GM18870 (cell line): ENCODE measurements around the gene RIN3.

Source experiments
- ATAC-seq: cut with Tn5 transposase; IDR thresholded peaks from one replicate; pipeline ENCODE4 v1.9.1; 2021; ENCODE audit warnings: moderate library complexity; ENCODE audit not compliant: unreplicated experiment

The RIN3 gene, protein sequence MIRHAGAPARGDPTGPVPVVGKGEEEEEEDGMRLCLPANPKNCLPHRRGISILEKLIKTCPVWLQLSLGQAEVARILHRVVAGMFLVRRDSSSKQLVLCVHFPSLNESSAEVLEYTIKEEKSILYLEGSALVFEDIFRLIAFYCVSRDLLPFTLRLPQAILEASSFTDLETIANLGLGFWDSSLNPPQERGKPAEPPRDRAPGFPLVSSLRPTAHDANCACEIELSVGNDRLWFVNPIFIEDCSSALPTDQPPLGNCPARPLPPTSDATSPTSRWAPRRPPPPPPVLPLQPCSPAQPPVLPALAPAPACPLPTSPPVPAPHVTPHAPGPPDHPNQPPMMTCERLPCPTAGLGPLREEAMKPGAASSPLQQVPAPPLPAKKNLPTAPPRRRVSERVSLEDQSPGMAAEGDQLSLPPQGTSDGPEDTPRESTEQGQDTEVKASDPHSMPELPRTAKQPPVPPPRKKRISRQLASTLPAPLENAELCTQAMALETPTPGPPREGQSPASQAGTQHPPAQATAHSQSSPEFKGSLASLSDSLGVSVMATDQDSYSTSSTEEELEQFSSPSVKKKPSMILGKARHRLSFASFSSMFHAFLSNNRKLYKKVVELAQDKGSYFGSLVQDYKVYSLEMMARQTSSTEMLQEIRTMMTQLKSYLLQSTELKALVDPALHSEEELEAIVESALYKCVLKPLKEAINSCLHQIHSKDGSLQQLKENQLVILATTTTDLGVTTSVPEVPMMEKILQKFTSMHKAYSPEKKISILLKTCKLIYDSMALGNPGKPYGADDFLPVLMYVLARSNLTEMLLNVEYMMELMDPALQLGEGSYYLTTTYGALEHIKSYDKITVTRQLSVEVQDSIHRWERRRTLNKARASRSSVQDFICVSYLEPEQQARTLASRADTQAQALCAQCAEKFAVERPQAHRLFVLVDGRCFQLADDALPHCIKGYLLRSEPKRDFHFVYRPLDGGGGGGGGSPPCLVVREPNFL

GRCh38 chr14:92513204-92513965 lies at the start of gene RIN3:
Gene RIN3, plus strand, starts transcription at chr14:92513781. Its CDS starts 152 bp downstream, at chr14:92513933.
- no peak for ATAC-seq

DNA sequence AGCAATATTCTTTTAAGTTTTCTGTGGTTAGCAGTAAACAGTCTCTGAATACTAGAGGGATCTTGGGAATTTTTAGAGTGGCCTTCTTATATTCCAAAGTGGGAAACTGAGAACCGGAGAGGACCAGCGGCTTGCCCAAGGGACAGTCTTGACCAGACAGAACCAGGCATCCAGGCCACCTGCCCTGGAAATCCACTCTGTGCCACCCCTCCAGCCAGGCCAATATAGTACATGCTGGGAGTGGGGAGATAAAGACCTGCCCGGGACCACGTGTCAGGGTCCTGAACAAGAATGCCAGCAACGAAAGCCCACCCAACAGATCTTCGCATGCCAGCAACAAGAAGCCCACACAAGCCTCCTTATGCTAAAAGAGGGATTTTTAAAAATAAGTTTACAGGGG lies 49.4 kb upstream of the RIN3 start:
- no peak for ATAC-seq

DNA sequence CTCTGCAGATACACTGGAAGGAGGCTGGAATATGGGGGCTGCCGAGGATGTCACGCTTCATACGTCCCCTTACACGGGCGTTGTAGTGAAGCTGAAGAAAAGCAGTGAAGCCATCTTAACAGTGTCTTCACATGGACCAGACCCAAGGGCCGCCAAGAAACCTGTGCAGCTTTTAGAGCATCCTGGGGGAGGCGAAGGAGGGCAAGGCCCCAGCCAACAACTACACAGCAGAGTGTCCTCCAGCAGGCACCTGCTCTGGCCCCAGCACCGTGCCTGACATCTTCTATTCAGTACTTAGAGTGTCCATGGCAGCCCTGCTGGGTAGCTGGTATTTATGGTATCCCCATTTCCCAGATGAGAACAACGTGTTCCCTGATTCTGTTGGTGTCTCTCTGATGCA lies 48.9 kb upstream of the RIN3 start:
- no peak for ATAC-seq

DNA sequence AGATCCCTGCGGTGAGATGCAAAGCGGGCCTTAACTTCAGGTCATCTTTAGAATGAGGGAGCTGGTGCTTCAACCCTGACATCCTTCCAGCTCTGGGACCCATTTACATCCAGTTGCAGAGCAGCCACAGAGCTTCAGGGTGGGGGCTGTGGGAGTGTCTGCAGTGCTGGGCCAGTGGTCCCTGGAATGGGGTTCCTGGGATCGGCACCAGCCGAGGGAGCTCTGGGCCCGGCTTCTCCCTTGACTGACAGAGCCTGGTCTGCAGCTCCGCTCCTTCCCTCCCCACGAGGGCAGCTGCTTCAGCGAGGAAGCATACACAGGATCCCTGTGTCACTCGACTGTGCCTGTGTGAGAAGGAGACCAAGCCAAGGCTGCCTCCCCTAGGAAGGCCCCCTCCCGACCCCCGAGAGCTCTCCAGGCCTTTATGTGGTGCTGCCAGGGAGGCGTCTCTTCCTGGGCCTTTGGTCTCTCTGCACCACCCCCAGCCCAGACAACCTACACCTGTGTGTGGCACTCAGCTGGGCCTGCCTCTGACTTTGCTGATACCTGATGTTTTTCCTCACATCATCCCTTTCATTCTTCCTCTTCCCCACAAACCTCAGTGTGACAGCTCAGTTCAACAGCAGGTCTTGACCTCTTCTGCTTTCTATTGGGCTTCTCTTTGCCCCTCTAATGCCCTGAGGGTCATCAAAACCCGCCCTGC lies 48.1 kb upstream of the RIN3 start:
- ATAC-seq = no peak

- ATAC-seq = no peak
These were observed 47.5 kb upstream of the RIN3 start for GRCh38 chr14:92466059-92466458.

DNA sequence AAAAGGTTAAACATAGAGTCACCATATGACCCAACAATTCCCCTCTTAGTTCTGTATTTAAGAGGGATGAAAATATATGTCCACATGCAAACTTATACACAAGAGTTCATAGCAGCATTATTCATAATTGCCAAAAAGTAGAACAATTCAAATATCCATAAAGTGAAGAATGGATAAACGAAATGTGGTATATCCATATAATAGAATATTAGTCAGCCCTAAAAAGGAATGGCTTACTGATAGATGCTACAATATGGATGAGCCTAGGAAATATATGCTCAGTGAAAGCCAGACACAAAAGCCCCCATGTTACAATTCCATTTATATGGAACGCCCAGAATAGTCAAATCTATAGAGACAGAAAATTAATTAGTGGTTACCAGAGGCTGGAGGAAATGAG lies 44.1 kb upstream of the RIN3 start:
- no peak for ATAC-seq

GRCh38 chr14:92470215-92470614 lies 43.4 kb upstream of the RIN3 start:
- no peak for ATAC-seq

DNA sequence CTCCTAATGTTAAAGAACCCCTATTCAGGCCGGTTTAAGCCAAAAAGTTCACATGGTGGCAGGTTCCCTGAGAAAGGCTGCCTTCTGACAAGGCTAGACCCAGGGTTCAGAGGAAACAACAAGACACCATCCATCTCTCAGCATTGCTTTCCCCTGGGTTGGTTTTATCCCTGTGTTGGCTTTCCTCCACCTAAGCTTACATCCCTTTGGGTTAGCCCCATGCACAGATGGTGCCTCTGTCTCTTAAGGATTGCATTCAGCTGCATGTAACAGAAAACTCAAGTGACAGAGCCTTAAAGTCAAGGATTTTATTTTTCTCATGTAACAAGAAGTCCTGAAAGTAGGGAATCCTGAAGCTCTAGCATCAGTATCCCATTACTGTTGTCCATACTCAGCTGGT lies 42.8 kb upstream of the RIN3 start:
- ATAC-seq = no peak

DNA sequence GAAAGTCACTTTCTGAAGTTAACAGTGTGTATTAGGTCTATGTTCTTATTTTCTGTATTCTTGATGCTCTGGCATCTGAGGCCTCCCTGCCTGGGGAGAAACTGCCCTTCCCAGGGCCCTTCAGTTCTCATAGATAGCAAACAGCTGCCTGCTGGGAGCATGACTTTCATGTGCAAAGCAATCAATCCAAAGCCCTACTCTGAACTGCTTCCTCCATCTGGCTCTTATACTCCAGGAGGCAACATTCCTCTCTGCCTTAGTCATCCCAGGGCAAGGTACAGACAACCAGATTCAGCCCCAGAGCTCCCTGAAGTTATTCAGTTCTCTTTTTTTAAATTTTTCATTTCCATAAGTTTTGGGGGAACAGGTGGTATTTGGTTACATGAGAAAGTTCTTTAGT lies 41.7 kb upstream of the RIN3 start:
- ATAC-seq = no peak

GRCh38 chr14:92472860-92473259 lies 40.7 kb upstream of the RIN3 start:
- no peak for ATAC-seq

- no peak for ATAC-seq
These were observed 40.2 kb upstream of the RIN3 start for GRCh38 chr14:92473261-92473968.

DNA sequence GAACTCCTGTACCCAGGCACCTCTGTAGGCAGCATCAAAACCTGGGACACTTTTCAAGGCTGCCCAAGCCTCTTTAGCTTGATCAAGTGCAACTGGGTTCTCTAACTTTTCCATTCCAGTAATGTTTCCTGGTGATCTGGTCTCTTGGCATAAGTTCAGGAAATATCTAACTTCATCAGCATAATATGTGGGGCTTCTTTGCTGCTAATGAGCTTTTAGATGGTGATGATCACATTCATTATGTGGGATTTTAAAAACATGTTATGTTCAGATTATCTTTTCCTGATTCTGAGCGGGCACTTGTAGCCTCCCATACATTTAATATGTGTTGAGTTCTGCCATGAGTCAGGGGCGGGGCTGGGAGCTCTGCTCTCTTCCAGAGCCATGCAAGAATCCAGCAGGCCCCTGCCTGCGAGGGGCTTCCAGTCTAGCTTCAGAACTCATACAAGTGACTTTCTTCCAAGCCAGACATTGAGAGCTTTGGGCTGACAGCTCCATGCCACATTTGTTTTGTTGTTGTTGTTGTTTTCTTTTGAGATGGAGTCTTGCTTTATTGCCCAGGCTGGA lies 39.5 kb upstream of the RIN3 start:
- ATAC-seq = no peak

DNA sequence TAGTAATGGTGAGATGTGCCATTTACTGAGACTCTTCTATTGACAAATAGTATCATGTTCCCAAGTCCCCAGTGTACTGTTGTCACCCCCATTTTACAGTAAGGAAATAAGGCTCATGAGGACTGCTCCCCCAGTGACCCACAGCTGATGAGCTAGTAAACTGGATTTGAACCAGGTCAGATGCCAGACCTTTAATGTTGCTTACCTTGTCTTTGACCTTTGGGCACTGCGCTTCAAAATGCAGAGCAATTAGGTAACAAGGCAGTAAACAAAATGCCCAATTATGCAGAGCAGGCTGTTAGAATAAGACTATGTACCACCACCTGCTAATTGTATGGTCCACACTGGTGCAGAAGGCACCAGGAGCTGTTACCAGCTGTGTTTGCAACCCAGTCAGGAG lies 38.5 kb upstream of the RIN3 start:
- ATAC-seq = no peak

- no peak for ATAC-seq
These were observed 38.0 kb upstream of the RIN3 start for GRCh38 chr14:92475451-92476187.

DNA sequence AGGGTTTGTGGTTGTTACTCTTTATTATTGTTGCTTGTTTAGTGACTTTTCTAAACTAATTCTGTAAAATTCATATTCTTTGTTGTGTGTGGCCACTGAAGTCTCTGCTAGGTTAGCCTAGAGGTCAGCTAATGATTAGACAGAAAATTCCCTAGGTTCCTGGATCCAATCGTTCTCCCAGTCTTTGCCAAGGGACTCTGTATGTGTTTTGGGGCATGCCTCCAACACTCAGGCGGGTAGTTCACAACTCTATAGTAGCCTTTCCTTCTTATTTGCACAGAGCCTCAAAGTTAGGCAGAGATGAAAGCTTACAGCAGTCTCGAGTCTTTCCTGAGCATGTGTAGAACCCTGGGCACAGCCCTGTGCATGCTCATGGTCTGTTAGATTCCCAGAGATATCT lies 32.7 kb upstream of the RIN3 start:
- no peak for ATAC-seq

DNA sequence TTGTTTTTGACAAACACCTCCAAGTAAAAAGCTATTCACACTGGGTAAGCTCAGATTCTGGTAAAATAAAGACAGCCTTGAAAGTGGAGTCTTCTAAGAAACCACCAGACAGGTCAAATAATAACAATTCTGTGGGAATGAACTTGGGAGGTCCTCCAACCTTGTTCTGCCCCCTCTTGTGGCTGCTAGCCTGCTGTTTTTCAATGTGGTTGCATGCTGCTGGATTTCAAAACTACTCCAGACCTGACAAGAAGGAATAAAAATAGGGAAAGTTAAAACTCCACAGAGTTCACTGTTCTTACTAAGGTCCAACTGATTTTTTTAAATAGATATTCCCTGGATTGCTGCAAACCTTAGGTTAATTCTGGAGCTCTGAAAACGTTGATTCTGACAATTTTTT lies 32.2 kb upstream of the RIN3 start:
- ATAC-seq = no peak

DNA sequence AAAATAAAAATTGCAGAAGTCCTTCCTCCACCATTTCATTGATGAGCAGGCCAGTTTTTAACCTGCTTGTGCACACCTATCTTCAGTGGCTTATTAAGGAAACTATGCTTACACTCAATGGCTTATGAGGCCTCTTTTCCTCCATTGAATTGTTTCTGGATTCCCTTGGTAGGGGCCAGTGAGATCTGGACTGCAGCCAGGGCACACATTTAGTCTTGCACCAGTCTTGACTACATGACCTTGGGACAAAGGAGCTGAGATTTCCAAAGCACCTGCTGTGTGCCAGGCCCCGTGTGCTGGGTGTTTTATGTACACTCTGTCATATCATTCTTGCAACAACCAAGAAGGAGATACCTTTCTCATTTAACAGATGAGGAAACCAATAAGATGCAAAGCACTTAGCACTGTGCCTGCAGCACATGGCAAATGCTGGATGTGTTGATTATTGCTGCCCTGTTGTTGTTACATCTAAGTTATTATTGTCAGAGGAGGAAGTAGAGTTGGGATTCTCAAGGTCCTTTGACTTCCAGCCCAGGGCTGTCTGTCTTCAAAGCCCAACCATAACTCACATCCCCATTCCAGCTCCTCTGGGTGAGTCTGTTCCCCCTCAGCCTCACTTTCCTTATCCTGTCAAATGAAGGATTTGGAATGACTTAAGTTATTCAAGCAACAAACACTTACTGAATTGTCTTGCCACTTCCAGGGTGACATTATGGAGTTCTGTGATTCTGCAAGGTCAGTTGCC lies 31.6 kb upstream of the RIN3 start:
- no peak for ATAC-seq

DNA sequence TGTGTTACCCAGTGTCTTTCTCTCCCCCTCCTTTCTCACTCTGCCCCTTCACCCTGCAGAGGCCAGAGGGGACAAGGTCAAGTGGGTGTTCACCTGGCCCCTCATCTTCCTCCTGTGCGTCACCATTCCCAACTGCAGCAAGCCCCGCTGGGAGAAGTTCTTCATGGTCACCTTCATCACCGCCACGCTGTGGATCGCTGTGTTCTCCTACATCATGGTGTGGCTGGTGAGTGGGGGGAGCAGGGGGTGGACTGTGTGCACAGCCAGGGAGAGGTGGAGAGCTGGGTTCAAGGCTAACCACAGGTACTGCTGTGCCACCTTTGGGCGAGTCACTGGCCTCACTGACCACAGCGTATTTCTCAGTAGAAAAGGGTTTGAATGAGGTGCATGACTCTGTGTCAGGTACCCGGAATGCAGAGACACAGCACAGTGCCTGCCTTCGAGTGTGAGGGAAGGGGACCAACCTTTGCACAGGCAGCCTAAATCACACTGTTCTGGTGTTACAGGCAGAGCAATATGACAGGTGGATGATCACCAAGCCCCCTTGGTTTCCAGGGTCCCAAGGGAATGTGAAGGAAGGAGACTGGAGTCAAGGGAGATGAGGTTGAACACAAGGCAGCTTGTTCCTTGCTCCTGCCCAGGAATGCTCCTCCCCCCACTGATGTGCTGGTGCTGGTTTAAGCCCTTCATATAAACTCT lies 30.8 kb upstream of the RIN3 start:
- ATAC-seq = no peak
